Body of pancreas (tissue), 4 donors: ENCODE results near the gene FBXO42.

Experiments
- POLR2A ChIP-seq, 3 donors: fragments of 450-650 bp; IDR thresholded peaks; one replicate each; pipeline ENCODE4 v1.6.1; 2016; ENCODE audit warnings: antibody characterized with exemption in 3 of 3, mild to moderate bottlenecking in 2 of 3
- TF ChIP-seq, protein P1 (sequence below), 7 experiments: fragments of 450-650 bp in 4 of 7; fragments of 200-600 bp in 3 of 7; sonication (generic) in 3 of 7; IDR thresholded peaks; one replicate each; pipeline ENCODE4 v1.5.1; 2016 to 2019; ENCODE audit warnings: antibody characterized with exemption in 7 of 7

DNA sequence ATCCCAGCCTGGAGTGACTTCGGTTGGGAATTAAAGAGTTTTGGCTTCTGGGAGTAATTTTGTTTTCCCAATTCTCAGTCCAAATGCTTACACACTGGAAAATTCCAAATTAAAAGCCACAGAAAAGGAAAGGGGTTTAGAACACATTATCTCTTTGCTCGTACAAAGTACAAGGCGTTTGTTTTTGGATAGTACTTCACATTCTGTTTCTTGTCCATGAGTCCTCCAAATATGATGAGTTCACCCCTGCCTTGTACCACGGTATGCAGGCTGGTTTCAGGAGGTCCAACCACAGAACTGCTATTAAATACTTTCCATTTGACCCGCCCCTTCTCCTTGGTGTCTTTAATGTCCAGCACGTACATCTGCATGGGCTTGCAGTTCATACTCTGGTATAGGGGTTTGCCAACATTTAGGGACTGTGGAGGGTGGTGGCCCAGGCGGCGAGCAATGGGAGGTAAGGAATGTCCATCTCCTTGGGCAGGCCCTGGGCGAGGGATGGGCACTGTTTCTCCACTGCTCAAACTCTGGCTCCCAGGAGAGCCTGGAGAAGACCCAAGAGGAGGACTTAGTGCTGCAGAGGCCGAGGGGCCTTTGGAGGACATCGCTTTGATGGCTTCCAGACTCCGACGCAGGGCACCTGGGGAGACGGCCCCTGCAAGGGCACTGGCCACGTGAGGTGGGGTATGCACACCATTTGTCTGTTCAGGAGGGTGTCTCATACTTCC is 101.6 kb downstream of the FBXO42 start:
- no peak for TF ChIP-seq POLR2A (IDR thresholded peaks at IDR 0.05)
- TF ChIP-seq, protein P1, sequence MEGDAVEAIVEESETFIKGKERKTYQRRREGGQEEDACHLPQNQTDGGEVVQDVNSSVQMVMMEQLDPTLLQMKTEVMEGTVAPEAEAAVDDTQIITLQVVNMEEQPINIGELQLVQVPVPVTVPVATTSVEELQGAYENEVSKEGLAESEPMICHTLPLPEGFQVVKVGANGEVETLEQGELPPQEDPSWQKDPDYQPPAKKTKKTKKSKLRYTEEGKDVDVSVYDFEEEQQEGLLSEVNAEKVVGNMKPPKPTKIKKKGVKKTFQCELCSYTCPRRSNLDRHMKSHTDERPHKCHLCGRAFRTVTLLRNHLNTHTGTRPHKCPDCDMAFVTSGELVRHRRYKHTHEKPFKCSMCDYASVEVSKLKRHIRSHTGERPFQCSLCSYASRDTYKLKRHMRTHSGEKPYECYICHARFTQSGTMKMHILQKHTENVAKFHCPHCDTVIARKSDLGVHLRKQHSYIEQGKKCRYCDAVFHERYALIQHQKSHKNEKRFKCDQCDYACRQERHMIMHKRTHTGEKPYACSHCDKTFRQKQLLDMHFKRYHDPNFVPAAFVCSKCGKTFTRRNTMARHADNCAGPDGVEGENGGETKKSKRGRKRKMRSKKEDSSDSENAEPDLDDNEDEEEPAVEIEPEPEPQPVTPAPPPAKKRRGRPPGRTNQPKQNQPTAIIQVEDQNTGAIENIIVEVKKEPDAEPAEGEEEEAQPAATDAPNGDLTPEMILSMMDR (IDR thresholded peaks at IDR 0.05) = no peak
